ENCODE data around the gene UPF1.

UPF1 gene

GRCh38 chr19:18895038-18895823 is 63.5 kb downstream of the UPF1 start:
- H3K27ac ChIP-seq: peak overlapping the region; percentile 85
- peak; percentile 88 for TF ChIP-seq CTCF (conservative IDR thresholded peaks at IDR 0.05)

GRCh38 chr19:18895824-18896341 is 64.1 kb downstream of the UPF1 start, which contains the start of gene CERS1:
Gene CERS1 (minus strand): TSS chr19:18896158. CDS start chr19:18896072, 86 bp downstream.
- TF ChIP-seq CTCF (conservative IDR thresholded peaks at IDR 0.05): no peak
- peak within 1 kb of the TSS; percentile 85 for H3K27ac ChIP-seq

- peak overlapping the region; percentile 85; the same call in 1 of the 2 replicates for H3K27ac ChIP-seq
- TF ChIP-seq CTCF (conservative IDR thresholded peaks at IDR 0.05): no peak
Observed at GRCh38 chr19:18896421-18896841, 64.7 kb downstream of the UPF1 start.

GRCh38 chr19:18897094-18898029 is 65.6 kb downstream of the UPF1 start:
- no peak overlapping the region for H3K27ac ChIP-seq
- no peak for TF ChIP-seq CTCF (conservative IDR thresholded peaks at IDR 0.05)

GRCh38 chr19:18898081-18898606 is 66.4 kb downstream of the UPF1 start:
- no peak overlapping the region for H3K27ac ChIP-seq
- TF ChIP-seq CTCF (conservative IDR thresholded peaks at IDR 0.05): no peak

- no peak overlapping the region for H3K27ac ChIP-seq
- TF ChIP-seq CTCF (conservative IDR thresholded peaks at IDR 0.05): no peak
Observed at GRCh38 chr19:18898607-18899408, 67.0 kb downstream of the UPF1 start.
